T-helper 2 cell (primary cell): Measurements from ENCODE around the gene TMEM92.

Source experiments
- DNase-seq, 5 experiments: peaks; one replicate each; pipeline versions ENCODE4 v3.0.0 to v3.0.0-alpha.2; 2012 to 2022
- total RNA-seq, 2 donors: gene quantifications; one replicate each; lab custom pipeline; 2026; lab: John Stamatoyannopoulos, UW

TMEM92 gene
- 0 reads per million in 2 donors for total RNA-seq

DNA sequence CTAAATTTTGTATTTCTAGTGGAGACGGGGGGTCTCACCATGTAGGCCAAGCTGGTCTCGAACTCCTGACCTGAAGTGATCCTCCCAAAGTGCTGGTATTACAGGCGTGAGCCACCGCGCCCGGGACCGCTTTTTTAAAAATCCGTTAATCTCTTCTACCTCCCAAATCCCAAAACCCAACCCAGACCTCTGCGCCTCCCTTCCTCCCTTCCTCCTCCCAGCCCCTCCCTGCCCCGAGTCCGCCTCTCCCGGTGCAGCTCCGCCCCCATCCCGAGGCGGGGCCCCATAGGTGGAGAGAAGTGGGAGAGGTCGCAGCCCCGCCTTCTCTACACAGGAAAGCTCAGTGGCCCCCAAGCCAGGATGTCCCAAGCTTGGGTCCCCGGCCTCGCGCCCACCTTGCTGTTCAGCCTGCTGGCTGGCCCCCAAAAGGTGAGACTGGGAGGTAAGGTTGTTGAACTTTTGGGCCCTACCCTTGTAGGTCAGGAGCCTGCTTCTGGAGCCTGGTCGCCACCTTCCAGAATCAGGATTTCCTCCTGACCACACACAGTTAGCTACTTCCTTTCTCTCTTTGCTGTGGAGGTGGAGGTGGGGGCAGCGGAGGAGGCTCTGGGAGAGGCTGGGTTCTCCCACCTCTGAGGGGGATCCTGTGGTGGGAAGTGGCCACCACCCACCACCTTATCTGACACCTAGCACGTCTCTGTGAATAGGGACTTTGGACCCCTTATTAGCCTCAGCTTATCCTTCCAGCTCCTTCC, at the start of gene TMEM92:
TMEM92 (plus strand) TSS at position 325 of the 755 bp plus-strand sequence; CDS start at position 361, 36 bp downstream.
- no peak for DNase-seq

DNA sequence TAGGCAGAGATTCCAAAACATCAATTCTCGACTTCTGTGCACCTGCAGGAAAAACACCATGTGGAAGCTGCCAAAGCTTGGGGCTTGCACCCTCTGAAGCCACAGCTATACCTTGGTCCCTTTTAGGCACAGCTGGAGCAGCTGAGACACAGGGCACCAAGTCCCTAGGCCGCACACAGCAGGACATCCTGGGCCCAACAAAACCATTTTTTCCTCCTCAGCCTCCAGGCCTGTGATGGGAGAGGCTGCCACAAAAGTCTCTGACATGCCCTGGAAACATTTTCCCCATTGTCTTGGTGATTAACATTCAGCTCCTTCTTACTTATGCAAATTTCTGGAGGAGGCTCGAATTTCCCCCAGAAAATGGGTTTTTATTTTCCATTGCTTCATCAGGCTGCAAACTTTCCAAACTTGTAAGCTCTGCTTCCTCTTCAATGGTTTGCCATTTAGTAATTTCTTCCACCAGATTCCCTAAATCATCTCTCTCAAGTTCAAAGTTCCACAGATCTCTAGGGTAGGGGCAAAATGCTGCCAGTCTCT, 48.5 kb upstream of the TMEM92 start:
- DNase-seq, result no peak

DNA sequence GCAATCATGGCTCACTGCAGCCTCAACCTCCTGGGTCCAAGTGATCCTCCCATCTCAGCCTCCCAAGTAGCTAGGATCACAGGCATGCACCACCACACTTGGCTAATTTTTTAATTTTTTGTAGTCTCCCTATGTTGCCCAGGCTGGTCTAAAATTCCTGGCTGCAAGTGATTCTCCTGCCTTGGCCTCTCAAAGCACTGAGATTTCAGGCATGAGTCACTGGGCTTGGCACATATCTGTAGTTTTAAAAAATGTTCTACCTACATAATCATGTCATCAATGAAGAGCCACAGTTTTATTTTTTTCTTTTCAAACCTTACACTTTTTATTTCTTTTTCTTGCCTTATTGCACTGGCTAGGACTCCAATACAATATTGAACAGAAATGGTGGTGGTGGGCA, 39.7 kb upstream of the TMEM92 start:
- no peak for DNase-seq

DNA sequence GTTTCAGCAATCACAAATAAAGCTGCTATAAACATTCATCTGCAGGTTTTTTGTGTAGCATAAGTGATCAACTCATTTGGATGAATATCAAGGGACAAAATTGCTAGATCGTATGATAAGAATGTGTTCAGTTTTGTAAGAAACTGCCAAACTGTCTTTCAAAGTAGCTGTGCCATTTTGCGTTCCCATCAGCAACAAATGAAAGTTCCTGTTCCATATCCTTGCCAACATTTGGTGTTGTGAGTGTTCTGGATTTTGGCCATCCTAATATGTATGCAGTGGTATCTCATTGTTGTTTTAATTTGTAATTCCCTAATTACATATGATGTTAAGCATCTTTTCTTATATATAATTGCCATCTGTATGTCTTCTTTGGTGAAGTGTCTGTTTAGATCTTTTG, 36.4 kb upstream of the TMEM92 start:
- no peak for DNase-seq

DNA sequence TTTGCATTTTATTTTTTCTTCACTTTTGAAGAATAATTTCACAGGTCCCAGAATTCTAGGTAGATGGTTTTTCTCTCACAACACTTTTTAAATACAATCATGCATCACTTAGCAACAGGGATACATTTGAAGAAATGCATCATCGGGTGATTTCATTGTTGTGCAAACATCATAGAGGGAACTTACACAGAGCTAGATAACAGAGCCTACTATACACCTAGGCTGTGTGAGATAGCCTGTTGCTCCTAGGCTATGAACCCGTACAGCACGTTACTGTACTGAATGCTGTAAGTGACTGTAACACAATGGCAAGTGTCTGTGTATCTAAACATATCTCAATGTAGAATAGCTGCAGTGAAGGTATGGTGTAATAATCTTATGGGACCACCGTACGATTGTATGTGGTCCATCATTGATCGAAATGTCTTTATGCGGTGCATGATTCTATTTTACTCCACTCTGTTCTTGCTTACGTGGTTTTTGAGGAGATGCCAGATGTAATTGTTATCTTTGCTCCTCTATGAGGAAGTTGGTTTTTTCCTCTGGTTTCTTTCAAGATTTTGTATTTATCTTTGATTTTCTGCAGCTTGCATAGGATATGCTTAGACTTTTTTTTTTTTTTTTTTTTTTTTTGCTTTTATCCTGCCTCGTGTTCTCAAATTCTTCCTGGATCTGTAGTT, 35.5 kb upstream of the TMEM92 start:
- no peak for DNase-seq

DNA sequence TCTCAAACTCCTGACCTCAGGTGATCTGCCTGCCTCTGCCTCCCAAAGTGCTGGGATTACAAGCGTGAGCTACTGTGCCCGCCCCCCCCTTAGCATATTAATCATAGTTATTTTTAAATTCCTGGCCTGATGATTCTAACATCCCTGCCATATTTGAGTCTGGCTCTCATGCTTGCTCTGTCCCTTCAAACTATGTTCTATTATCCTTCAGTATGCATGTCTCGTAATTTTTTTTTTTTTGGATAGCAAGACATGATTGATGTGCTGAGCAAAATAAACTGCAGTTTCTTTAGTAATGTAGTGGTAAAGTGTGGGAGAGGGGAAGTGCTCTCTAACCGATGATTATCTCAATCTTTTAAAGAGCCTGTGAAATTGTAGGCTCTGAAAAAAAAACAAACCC, 34.3 kb upstream of the TMEM92 start:
- DNase-seq, result no peak

DNA sequence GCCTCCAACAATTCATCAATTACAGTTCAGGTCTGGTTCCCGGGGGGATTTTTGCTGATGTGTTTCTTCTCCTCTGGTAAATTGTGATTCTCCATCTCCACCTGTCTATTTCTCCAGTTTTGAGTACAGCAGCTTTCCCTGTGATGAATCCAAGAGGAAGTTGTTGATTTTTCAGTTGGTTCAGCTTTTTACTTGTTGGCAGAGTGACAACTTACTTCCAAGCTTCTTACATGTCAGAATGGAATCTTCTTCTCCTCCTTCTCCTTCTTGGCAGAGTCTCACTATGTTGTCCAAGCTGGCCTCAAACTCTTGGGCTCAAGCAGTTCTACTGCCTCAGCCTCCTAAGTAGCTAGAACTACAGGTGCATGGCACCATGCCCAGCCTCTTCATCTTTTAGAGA, 33.4 kb upstream of the TMEM92 start:
- DNase-seq, result no peak

DNA sequence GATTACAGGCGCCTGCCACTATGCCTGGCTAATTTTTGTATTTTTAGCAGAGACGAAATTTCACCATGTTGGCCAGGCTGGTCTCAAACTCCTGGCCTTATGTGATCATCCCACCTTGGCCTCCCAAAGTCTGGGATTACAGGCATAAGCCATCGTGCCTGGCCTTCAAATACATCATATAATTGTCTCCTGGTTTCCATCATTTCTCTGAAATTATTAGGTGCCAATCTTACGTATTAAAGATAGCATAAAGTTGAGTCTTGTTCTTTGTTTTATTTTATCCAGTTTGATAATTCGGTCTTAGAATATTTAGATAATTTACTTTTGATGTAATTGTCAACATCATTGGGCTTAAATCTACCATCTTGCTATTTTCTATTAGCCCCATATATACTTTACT, 32.8 kb upstream of the TMEM92 start:
- DNase-seq, result no peak

DNA sequence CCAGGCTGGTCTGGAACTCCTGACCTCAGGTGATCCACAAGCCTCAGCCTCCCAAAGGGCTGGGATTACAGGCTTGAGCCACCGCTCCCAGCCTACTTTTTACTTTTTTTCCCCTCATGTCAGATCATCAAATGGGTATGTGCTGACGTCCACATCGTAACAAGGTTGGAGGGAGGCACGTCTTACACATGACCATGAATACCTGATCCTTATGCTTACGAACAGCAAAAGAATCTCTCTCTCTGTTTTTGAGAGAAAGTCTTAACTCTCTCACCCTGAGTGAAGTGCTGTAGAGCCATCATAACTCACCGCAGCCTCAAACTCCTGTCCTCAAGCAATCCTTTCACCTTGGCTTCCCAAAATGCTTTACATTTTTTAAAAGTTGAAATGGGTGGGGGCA, 29.5 kb upstream of the TMEM92 start:
- DNase-seq, result no peak

DNA sequence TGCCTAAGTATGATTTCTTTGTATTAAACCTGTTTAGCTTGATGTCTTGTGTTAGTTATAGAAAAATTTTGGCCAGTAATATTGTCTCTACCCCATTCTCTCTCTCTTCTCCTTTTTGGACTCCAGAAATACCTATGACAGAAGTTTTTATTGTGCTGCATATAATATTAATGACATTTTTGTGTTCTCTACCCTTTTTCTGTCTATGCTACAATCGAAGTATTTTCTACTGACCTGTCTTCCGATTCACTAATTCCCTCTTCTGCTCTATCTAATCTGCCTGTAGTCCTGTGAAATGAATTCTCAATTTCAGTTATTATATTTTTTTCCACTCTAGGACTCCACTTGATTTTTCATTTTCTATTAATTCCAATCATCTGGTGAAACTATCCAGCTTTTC, 26.0 kb upstream of the TMEM92 start:
- DNase-seq, result no peak

DNA sequence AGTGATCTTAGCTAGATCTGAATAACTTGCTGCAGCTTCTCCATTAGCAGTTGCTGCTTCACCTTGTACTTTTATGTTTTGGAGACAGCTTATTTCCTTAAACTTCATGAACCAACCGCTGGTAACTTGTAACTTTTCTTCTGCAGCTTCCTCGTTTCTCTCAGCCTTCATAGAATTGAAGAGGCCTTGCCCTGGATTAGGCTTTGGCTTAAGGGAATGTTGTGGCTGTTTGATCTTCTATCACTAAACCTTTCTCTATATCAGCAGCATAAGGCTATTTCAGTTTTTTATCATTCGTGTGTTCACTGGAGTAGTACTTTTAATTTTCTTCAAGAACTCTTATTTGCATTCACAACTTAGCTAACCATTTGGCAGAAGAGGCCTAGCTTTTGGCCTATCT, 21.5 kb upstream of the TMEM92 start:
- DNase-seq, result no peak

DNA sequence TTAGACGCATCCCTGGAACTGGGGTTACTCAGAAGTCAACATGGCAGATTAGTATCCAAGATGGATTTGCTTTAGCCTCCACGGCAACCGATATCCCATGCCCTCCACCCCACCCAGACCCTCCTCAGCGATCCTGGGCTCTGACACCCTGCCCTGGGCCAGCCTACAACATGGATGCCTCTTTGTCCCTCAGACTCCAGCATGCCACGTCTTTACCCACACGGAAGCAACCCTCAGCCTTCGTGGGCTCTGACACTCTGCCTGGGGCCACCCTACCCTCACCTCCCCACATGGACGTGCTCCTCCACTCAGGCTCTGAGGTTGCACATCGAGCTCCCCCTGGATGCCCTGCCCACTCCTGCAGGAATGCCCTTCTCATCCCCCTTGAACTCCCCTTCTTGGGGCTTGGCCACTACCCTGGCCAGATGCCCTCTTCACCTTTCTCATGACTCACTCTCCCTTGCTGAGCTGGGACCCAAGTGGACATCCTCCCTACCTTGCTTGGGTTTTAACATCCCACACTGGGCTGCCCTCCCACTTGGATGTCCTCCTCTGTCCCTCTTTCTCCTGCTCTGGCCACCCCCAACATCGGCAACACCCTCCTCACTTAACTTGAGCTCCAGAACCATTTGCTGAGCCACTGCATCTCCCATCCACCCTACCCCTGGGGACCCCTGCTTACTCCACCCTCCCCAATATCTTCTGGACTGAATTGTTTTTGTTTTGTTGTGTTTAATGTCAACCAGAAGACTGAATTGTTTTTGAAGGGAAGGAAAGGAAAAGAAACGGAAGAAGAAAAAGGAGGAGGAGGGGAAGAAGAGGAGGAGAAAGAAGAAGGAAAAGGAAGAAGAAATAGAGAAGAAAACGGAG, 18.3 kb upstream of the TMEM92 start:
- DNase-seq, result no peak

DNA sequence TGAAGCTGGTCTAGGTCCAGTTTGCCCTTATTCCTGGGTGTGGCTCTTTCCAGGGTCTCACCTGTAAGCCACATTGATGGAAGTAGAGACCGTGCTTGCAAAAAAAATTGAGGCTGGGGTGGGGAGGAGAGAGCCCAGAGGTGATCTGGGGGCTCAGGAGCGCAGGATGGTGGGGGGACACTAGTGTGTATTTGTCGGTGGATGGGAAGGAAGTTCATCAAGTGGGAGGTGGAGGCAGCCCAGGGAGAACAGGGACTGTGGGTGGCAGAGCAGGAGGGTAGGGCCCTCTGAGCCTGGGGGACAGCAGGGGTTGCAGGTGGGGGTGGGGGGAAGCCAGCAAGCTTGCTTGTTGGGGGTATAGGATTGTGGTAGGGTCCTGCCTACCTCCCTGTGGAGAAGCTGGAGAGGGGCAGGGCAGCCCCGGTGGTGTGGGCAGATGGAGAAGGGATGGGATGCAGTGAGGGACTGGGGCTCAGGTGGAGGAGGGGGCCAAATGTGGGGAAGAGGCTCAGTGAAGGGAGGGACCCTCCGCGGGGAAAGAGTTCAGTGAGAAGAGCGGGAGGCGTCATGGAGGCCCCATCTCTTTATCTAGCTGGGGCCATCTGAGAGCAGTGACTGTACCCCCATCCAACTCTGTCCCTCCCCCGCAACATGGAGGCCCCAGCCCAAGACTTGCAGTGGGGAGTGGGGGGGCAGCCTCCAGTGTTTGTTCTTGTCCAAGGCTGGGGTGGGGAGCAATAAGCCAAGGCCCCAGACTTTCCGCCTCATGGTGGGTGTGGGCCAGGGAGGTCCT, 17.2 kb upstream of the TMEM92 start:
- no peak for DNase-seq

DNA sequence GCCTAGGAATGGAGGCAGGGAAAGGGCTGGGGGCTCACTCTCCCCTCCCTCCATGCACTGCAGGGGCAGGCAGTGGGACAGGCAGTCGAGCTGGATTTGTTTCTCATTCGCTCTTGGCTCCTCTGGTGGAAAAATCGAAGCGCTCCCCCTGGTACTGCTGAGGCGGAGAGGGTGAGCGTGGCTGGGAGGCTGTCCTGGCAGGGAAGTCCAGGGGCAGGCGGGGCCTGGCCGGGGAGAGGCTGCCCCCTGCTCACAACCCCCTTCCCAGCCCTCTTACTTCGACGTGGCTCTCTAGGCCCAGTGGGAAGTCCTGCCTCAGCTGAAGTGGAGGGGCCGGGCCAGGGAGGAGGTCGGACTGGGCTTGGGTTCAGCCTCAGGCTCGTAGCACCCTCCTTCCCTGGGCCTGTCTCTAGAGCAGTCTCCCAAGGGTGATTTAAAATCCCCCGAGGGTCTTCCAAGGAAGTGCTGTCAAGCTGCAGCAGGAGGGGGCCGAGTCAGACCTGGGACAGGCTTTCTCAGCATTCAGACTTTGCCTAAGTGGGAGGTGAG, 16.5 kb upstream of the TMEM92 start:
- no peak for DNase-seq

DNA sequence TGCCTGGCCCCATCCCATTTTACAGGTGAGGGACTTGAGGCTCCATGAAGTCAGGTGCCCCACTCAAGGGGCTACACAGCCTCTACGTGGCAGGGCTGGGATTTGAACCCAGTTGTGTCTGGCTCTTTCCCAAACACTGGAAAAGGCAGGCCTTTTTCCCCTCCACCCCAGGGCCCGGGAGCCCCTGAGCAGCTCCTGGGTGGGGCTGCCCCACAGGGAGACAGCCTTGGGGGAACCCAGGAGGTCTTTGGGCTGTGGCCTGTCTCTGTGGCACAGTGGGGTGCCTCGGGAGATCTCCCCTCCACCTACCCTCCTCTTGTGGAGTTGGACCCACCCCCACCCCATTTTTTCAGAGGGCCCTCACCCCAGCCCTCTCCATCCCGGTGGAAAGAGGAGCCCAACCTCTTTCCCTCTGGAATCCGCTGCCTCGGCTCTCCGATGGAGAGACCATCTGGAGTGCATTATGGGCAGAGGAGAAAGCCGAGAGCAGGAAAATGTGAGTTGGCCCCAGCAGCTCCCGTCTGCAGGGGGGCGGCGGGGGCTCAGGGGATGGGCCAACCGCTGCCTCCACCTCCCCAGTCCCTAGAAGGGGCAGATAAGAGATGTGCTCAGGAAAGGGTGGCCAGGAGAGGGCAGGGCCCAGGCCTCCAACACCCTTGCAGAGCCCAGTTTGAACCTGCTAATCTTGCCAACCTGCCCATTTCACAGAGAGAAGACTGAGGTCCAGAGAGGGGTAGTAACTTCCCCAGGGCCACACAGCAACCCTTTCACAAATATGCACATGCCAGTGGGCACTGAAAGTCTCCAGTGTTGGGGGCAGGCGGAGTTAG, 15.4 kb upstream of the TMEM92 start:
- no peak for DNase-seq

DNA sequence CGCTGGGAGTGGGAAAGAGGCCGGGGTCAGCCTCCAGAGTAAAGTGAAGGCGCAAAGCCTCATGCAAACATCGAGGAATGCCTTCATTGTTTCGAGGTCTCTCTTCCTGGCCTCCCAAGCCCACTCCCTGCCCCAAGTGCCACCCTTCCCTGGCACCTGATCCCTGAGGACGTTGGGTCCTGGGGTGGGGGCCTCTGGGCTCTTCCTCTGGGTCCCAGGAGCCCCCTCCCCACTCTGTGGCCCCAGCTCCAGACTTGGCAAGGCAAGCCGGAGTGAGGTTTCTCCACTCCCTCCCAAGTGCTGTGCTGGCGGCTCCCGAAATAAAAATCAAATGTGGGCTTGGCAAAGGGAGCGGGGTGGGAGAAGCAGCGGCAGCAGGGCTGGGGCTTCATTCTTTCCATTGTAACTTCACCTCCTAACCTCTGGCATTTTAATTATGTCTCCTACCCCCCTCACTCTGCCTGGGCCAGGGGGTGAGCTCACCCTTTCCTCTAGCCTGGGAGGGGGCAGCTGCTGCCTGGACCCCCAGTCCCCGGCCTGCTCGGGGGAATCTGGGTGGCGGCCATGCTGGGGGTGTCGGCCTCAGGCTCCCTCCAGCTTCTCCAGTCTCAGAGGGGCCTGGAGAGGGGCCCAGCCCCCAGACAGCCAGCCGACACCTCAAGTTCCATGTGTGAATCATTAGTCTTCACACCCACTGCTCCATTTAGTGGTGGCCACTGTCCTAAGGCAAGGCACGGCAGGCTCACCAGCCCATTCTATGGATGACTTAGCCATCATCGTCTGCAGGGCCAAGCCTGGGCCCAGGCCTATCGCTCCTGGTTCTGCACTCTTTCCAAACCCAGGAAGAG, 14.6 kb upstream of the TMEM92 start:
- DNase-seq, result no peak

DNA sequence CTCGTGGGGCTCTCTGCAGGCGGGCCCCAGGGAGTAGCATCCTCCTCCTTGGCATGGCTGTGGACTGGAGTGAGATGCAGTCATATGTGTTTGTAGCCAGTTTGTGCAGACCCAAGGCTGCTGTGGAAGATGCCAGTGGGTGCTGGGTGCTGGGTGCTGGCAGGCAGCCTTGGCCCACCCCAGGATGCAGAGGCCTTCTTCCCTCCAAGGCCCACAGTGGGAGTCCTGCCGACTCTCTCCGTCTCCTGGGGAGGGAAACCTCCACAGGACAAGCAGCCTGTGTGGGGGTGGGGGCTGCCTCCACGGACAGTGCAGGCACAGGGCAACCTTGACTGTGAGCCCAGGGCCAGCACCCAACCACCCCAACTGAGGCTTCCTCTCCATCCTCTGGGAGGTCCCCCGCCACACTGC, 13.8 kb upstream of the TMEM92 start:
- no peak for DNase-seq

DNA sequence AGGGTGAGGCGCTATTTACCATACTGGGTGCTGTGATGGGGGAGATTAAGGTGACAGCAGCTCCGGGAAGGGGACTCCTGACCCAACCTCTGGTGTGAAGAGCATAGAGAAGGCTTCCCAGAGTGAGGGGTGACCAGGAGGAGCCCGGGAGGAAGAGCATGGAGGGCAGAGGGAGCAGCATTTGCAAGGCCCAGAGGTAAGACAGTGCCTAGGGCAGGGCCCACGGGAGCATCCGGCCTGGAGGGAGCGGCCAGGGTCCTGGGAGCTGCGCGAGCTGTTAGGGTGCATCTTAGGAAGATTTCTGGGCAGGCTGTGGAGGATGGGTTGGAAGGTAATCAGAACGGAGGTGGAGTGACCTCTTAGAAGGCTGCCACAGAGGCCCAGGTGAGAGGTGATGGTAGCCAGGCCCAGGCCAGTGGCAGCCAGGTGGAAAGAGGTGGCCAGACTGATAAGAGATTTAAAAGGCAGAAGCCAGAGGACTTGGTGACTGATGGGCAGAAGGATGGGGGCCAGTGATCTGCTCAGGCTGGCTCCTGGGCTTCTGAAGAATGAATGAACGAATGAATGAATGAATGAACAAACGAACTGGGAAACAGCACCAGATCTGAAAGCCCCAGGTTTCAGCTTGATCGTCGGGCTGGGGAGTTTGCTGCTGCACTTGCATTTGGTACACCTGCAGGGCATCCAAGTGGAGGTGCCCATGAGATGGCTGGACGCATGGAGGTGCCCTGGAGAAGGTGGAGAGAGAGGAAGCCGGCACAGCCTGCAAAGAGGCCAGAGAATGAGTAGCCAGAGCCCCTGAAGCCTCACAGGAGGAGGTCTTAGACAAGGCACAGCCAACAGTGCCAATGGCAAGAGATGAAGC, 13.0 kb upstream of the TMEM92 start:
- no peak for DNase-seq
